GM06990 (cell line): Measurements from ENCODE around the gene KLHDC9.

ENCODE experiments used
- DNase-seq: peaks from one replicate; pipeline ENCODE4 v3.0.0-alpha.2; 2011; ENCODE audit not compliant: insufficient read length; ENCODE audit errors: extremely low read depth
- H3K27me3 ChIP-seq: replicated peaks from 2 replicates; pipeline ENCODE4 v1.6.0; 2011; ENCODE audit warnings: low read length; ENCODE audit not compliant: control insufficient read depth, insufficient read depth
- H3K36me3 ChIP-seq: 2 replicates; pipeline ENCODE4 v1.5.1; 2011; ENCODE audit warnings: low read length; ENCODE audit not compliant: control insufficient read depth, insufficient read depth
- H3K4me3 ChIP-seq: replicated peaks from 2 replicates; pipeline ENCODE4 v1.5.1; 2011; ENCODE audit warnings: low read depth, mild to moderate bottlenecking, control low read depth, low read length
- CTCF ChIP-seq: IDR thresholded peaks from 2 replicates; pipeline ENCODE4 v1.5.1; 2011; ENCODE audit warnings: low read length, control low read depth, mild to moderate bottlenecking, inconsistent platforms; ENCODE audit not compliant: insufficient read depth, poor library complexity, severe bottlenecking

KLHDC9 gene

DNA sequence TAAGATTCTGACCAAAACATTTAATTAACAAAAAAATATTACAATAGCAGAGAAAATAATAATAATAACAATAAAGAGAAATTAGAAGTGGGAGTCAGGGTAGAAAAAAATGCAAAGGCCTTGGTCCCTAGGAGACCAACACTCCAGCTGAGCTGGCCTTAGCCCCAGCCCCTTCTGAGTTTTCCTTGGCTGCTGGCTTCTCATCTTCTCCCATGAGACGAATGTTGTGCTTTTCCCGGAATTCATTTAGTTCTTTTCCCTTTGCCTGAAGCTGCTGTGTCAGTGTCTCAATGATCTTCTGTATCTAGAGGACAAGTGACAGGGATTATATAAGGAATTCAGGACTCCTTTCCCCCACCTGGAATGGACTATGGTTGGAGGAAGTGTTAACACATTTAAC is 2.4 kb downstream of the KLHDC9 start:
- no peak for DNase-seq
- H3K27me3 ChIP-seq: no peaks in the 10 kb centered on the region
- H3K4me3 ChIP-seq: no peak overlapping the region
- peaks cover 10% of the 10 kb centered on the region for H3K36me3 ChIP-seq
- no peak for TF ChIP-seq CTCF

- Histone ChIP-seq H3K27me3 (no peaks in the 10 kb centered on the region), H3K4me3 (no peak overlapping the region), H3K36me3 (peaks cover 7% of the 10 kb centered on the region)
- TF ChIP-seq CTCF: no peak
- DNase-seq: no peak
Measured at GRCh38 chr1:161106431-161106830, 8.3 kb downstream of the KLHDC9 start.

GRCh38 chr1:161111117-161111516 is 13.0 kb downstream of the KLHDC9 start:
- DNase-seq: no peak
- H3K36me3 ChIP-seq: peaks cover 3% of the 10 kb centered on the region

DNA sequence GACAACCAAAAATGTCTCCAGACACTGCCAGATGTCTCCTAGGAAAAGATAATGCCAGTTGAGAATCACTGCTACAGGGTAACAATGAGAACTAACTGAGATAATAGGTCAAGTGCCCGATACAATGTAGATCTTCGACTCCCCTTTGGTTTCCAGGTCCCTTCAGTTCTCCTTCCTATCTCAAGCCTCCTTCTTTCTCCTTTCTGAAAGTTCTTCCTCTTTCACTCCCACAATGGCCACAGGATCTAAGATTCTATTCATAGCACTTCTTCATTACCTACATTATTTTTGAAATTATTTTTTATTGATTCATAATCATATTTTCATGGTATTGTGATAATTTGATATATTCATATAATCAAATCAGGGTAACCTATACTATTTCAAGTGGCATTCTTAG is 13.4 kb downstream of the KLHDC9 start:
- peaks cover 3% of the 10 kb centered on the region for H3K36me3 ChIP-seq
- H3K27me3 ChIP-seq: no peaks in the 10 kb centered on the region
- H3K4me3 ChIP-seq: no peak overlapping the region
- DNase-seq: no peak
- TF ChIP-seq CTCF: no peak

More at GRCh38 chr1:161111117-161111516, 13.0 kb downstream of the KLHDC9 start:
- Histone ChIP-seq H3K4me3 (no peak overlapping the region), H3K27me3 (no peaks in the 10 kb centered on the region)
- TF ChIP-seq CTCF: no peak

DNA sequence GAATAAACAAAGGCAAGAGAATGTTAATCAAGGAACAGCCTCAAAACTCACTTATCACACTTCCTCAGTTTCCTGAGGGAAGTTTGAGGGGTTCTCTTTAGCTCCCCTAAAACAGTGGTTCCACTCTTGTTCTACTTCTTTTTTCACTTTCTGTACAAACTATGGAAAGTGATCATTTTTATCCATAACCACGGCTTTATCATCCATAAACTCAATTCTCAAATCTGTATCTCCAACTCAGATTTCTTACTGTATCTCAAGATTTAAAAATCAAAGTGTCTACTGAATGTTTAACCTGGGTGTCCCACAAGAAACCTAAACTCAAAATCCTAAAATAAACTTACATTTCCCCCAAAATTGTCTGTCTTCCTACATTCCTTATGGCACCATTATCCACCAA is 15.8 kb downstream of the KLHDC9 start:
- TF ChIP-seq CTCF: no peak
- Histone ChIP-seq H3K27me3 (no peaks in the 10 kb centered on the region), H3K36me3 (peaks cover 3% of the 10 kb centered on the region), H3K4me3 (no peak overlapping the region)
- no peak for DNase-seq

GRCh38 chr1:161114556-161114955 is 16.4 kb downstream of the KLHDC9 start:
- TF ChIP-seq CTCF: no peak
- Histone ChIP-seq H3K27me3 (no peaks in the 10 kb centered on the region), H3K36me3 (peaks cover 4% of the 10 kb centered on the region), H3K4me3 (no peak overlapping the region)
- no peak for DNase-seq
